OCI-LY3 (cell line): ENCODE measurements around the gene TCEANC.

Source experiments
- EZH2phosphoT487 ChIP-seq: fragments of 200-600 bp; shearing (Covaris generic); IDR thresholded peaks from 2 replicates; pipeline ENCODE4 v1.6.1; 2018; ENCODE audit warnings: antibody characterized with exemption, mixed run types, low read depth
- TF ChIP-seq, protein P1 (sequence below): fragments of 200-600, 300-600 bp; sonication (generic); IDR thresholded peaks from 2 replicates; pipeline ENCODE4 v1.5.1; 2014; ENCODE audit warnings: antibody characterized with exemption, low read length, low read depth

DNA sequence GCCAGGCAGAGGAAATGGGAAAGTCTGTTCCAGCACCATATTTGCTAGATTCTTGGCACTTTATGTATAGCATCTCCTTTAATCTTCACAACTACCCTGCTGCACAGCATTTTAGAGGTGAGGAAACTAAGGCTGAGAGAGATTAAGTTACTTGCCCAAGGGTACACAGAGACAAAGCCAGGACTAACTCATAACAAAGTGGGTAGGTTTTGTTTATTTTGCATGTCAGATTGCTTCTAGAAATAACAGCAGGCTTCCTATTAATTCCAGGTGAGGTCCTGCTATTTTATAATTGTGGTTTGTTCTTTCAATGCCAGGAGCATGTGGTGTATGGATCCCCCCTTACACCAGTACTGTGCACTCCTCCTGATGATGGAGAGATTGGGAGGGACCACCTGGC lies 15.0 kb downstream of the TCEANC start:
- TF ChIP-seq, protein P1, sequence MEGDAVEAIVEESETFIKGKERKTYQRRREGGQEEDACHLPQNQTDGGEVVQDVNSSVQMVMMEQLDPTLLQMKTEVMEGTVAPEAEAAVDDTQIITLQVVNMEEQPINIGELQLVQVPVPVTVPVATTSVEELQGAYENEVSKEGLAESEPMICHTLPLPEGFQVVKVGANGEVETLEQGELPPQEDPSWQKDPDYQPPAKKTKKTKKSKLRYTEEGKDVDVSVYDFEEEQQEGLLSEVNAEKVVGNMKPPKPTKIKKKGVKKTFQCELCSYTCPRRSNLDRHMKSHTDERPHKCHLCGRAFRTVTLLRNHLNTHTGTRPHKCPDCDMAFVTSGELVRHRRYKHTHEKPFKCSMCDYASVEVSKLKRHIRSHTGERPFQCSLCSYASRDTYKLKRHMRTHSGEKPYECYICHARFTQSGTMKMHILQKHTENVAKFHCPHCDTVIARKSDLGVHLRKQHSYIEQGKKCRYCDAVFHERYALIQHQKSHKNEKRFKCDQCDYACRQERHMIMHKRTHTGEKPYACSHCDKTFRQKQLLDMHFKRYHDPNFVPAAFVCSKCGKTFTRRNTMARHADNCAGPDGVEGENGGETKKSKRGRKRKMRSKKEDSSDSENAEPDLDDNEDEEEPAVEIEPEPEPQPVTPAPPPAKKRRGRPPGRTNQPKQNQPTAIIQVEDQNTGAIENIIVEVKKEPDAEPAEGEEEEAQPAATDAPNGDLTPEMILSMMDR: no peak
- no peak for TF ChIP-seq EZH2phosphoT487
